ENCODE data around the gene PDZRN3.

The PDZRN3 gene

DNA sequence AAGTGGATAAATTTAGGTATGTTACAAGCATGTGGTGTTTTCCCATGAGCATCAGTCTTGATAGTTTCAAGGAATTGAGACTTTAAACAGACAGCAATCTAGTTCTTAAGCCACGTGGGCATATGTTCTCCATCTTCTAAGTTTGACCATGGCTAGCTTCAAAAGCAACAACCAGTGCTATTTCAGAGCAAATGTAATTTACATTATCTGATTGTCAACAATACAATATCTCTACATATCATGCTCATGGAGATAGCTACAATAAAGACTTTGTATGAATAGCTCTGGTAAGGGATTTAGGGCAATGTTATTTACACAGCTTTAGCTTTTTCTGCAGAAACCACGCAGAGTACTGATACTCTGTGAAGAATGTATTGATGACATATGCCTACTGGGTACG is 38.8 kb upstream of the PDZRN3 start:
- TF ChIP-seq, protein P1, sequence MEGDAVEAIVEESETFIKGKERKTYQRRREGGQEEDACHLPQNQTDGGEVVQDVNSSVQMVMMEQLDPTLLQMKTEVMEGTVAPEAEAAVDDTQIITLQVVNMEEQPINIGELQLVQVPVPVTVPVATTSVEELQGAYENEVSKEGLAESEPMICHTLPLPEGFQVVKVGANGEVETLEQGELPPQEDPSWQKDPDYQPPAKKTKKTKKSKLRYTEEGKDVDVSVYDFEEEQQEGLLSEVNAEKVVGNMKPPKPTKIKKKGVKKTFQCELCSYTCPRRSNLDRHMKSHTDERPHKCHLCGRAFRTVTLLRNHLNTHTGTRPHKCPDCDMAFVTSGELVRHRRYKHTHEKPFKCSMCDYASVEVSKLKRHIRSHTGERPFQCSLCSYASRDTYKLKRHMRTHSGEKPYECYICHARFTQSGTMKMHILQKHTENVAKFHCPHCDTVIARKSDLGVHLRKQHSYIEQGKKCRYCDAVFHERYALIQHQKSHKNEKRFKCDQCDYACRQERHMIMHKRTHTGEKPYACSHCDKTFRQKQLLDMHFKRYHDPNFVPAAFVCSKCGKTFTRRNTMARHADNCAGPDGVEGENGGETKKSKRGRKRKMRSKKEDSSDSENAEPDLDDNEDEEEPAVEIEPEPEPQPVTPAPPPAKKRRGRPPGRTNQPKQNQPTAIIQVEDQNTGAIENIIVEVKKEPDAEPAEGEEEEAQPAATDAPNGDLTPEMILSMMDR (conservative IDR thresholded peaks at IDR 0.05): no peak
- no peak for TF ChIP-seq ZFX (IDR thresholded peaks at IDR 0.05)
- H3K27ac ChIP-seq: no peak overlapping the region

- TF ChIP-seq, protein P1 (conservative IDR thresholded peaks at IDR 0.05): no peak
- no peak for TF ChIP-seq ZFX (IDR thresholded peaks at IDR 0.05)
- no peak overlapping the region for H3K27ac ChIP-seq
Observed at GRCh38 chr3:73661265-73661664, 36.5 kb upstream of the PDZRN3 start.

GRCh38 chr3:73658227-73658626 is 33.5 kb upstream of the PDZRN3 start:
- no peak for TF ChIP-seq ZFX (IDR thresholded peaks at IDR 0.05)
- TF ChIP-seq, protein P1 (conservative IDR thresholded peaks at IDR 0.05): no peak
- H3K27ac ChIP-seq: no peak overlapping the region

- TF ChIP-seq, protein P1 (conservative IDR thresholded peaks at IDR 0.05): no peak
- no peak for TF ChIP-seq ZFX (IDR thresholded peaks at IDR 0.05)
- H3K27ac ChIP-seq: no peak overlapping the region
Observed at GRCh38 chr3:73657186-73657585, 32.4 kb upstream of the PDZRN3 start.

DNA sequence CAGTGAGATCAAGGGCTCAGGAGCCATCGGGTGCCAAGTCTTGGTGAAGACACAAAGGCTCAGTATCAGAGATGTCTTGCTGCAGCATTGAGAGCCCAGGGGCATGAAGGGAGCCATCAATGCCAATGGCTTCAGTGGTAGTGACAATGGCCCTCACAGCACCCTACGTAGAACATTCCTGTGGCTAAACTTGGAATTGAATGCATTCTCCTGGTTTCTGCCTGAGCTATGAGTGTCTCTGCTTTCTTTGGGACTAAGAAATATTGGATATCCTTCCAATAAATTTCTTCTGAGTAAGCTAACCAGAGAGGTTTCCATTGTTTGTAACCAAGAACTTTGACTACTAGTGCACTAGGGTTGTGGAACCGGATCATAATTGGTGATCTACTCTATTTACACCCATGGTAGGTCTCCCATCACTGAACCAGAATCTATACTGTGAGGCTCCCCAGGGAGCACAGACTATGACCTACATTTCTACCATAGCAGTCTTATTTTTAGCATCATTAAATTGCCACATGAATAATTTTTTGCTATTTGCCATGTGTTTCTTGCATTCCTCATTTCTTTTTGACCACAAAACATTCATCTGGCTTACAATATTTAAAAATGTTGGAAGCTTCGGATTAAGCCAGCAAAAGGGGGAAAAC is 31.6 kb upstream of the PDZRN3 start:
- no peak for TF ChIP-seq ZFX (IDR thresholded peaks at IDR 0.05)
- TF ChIP-seq, protein P1 (conservative IDR thresholded peaks at IDR 0.05): no peak
- H3K27ac ChIP-seq: no peak overlapping the region

- TF ChIP-seq, protein P1 (conservative IDR thresholded peaks at IDR 0.05): no peak
- TF ChIP-seq ZFX (IDR thresholded peaks at IDR 0.05): no peak
- no peak overlapping the region for H3K27ac ChIP-seq
Observed at GRCh38 chr3:73655197-73655596, 30.5 kb upstream of the PDZRN3 start.

DNA sequence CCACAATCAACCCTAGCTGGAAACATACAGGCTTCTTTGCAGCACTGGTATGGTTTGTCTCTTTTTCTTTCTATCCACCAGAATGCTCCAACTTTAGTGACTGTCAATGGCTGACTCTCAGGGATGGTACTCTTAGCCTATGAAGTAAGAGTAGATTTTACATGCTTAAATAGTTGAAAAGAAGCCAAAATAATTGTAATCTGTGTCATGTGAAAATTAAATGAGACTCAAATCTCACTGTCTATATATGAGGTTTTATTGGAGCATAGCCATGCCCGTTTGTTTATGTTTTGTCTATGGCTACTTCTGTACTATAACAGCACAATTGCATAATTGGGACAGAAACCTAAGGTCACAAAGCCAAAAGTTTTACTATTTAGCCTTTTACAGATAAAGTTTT is 29.1 kb upstream of the PDZRN3 start:
- H3K27ac ChIP-seq: no peak overlapping the region
- TF ChIP-seq, protein P1 (conservative IDR thresholded peaks at IDR 0.05): no peak
- no peak for TF ChIP-seq ZFX (IDR thresholded peaks at IDR 0.05)
